GM23248 (cell line): ENCODE results near the gene EPHA3.

Experiments
- EZH2 ChIP-seq: fragments of 200-600 bp; sonication (generic); IDR thresholded peaks from 2 replicates; pipeline ENCODE4 v1.6.1; 2018; ENCODE audit warnings: antibody characterized with exemption, mild to moderate bottlenecking; ENCODE audit not compliant: insufficient read depth, poor library complexity, severe bottlenecking
- EZH2phosphoT487 ChIP-seq: fragments of 200-600 bp; sonication (generic); IDR thresholded peaks from 2 replicates; pipeline ENCODE4 v1.6.1; 2018; ENCODE audit warnings: antibody characterized with exemption, moderate library complexity, mild to moderate bottlenecking, low read depth; ENCODE audit not compliant: insufficient read depth

DNA sequence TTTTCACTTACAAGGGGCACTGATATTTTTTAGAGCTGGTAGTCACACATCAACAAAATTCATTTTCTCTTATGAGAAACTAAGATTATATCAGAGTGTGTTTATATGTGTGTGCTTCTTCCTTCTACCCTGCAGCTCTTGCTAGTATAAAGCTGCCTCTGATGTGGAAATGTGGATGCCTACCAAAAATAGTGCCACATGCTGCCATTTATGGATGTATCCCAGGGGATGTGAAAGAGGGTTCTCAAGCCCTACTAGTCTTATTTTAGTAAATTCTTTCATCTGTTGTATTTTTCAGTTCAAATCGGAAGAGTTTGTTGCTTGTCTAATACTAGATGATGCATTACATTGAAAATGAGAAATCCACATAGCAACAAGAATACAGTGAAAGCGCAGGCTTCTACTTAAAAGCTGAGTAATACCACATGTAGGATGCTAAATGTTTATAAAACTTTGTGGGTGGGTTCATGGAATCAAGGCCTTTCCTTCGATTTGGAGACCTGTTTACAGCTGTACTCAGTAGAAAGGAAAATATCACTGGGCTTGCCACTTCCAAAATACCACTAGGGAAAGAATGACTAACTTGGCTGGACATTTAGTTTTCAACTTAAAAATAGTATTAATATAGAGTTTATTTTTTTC lies 399.2 kb downstream of the EPHA3 start:
- TF ChIP-seq EZH2phosphoT487 = no peak
- no peak for TF ChIP-seq EZH2
